ENCODE data around the gene LTBP3. TPM values are rescaled to one million over a fixed set of nuclear protein-coding genes. Genes with fewer than 3 reads are reported as not detected.

The LTBP3 gene
- 1.7 TPM for total RNA-seq (ENCODE audit: unreplicated experiment)
- long read RNA-seq: 0 reads

- Mint-ChIP-seq H3K4me1 (ENCODE audit: unreplicated experiment) (peaks cover 19% of the 10 kb centered on the region), H3K36me3 (ENCODE audit: low read depth, unreplicated experiment) (peaks cover 7% of the 10 kb centered on the region), H3K27me3 (ENCODE audit: unreplicated experiment) (peaks cover 38% of the 10 kb centered on the region), H3K4me3 (ENCODE audit: unreplicated experiment) (peak within 1 kb of the TSS; percentile 80), H3K27ac (ENCODE audit: unreplicated experiment) (no peak within 1 kb of the TSS), H3K9me3 (ENCODE audit: unreplicated experiment) (no peaks in the 10 kb centered on the region)
- DNase-seq (ENCODE audit: low spot score): no peak
- TF ChIP-seq CTCF (IDR thresholded peaks at IDR 0.05; ENCODE audit: unreplicated experiment): no peak
Observed at GRCh38 chr11:65558002-65558929, at the start of gene LTBP3. TSS of gene LTBP3 (minus strand) at chr11:65558359. CDS start at chr11:65557959, 400 bp downstream.

DNA sequence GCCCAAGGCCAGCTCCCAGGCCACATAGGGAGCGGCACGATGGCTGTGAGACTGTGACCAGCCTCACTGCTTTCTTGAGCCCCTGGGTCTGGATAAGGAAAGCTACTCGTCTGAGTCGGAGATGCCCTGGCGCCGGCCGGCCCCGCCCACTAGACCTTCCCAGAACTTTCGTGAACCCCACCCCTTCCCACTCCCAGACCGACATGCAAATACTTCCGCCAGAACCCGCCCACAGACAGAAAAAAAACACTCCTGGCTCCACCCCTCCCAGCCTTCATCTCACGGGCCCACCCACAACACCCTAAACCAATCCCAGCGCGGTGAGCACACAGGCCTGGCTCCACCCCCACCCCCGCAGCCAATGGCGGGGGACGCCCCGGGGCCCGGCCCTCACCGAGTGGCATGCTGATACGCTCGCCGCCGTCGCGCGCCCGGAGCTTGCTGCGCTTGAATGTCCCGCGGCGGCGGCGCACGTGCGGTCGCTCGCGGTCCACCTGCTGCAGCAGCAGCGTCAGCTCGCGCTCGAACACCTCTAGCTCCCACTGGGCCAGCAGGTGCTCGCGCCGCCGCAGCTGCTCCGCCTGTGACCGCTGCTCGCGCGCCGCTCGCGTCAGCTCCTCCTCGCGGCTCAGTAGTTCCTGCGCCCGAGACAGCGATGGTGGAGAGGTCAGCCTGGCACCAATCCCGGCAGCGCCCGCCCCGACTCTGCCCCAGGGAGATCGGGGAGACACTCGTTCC is 48.9 kb upstream of the LTBP3 start:
- H3K36me3 Mint-ChIP-seq (ENCODE audit: low read depth, unreplicated experiment): peaks cover 66% of the 10 kb centered on the region
- H3K4me3 Mint-ChIP-seq (ENCODE audit: unreplicated experiment): peak overlapping the region; percentile 83
- no peaks in the 10 kb centered on the region for H3K9me3 Mint-ChIP-seq (ENCODE audit: unreplicated experiment)
- TF ChIP-seq CTCF (IDR thresholded peaks at IDR 0.05; ENCODE audit: unreplicated experiment): no peak
- peaks cover 54% of the 10 kb centered on the region for H3K4me1 Mint-ChIP-seq (ENCODE audit: unreplicated experiment)
- peaks cover 19% of the 10 kb centered on the region for H3K27me3 Mint-ChIP-seq (ENCODE audit: unreplicated experiment)
- DNase-seq (ENCODE audit: low spot score): peak; percentile 91
- H3K27ac Mint-ChIP-seq (ENCODE audit: unreplicated experiment): no peak overlapping the region

GRCh38 chr11:65604258-65604657 is 46.1 kb upstream of the LTBP3 start:
- peak overlapping the region; percentile 69 for H3K4me3 Mint-ChIP-seq (ENCODE audit: unreplicated experiment)
- no peak for TF ChIP-seq CTCF (IDR thresholded peaks at IDR 0.05; ENCODE audit: unreplicated experiment)
- peaks cover 22% of the 10 kb centered on the region for H3K27me3 Mint-ChIP-seq (ENCODE audit: unreplicated experiment)
- no peaks in the 10 kb centered on the region for H3K9me3 Mint-ChIP-seq (ENCODE audit: unreplicated experiment)
- H3K4me1 Mint-ChIP-seq (ENCODE audit: unreplicated experiment): peaks cover 31% of the 10 kb centered on the region
- no peak for DNase-seq (ENCODE audit: low spot score)
- peaks cover 54% of the 10 kb centered on the region for H3K36me3 Mint-ChIP-seq (ENCODE audit: low read depth, unreplicated experiment)
- no peak overlapping the region for H3K27ac Mint-ChIP-seq (ENCODE audit: unreplicated experiment)

DNA sequence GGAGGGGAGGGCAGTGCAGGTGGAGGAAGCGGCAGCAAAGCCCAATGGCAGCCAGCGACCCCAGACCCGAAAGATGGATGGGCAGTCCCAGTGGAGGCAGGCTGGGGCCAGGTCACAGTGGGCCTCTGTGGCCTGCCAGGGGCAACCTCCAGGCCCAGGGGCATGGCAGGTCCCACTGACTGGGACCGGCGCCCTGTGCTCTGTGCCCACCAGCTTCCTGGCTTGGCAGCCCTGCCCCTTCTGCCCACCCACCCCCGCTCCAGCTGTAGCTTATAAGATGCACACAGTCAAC is 41.7 kb upstream of the LTBP3 start:
- no peak overlapping the region for H3K4me3 Mint-ChIP-seq (ENCODE audit: unreplicated experiment)
- peaks cover 7% of the 10 kb centered on the region for H3K4me1 Mint-ChIP-seq (ENCODE audit: unreplicated experiment)
- no peak for TF ChIP-seq CTCF (IDR thresholded peaks at IDR 0.05; ENCODE audit: unreplicated experiment)
- peaks cover 40% of the 10 kb centered on the region for H3K36me3 Mint-ChIP-seq (ENCODE audit: low read depth, unreplicated experiment)
- no peak overlapping the region for H3K27ac Mint-ChIP-seq (ENCODE audit: unreplicated experiment)
- DNase-seq (ENCODE audit: low spot score): no peak
- no peaks in the 10 kb centered on the region for H3K9me3 Mint-ChIP-seq (ENCODE audit: unreplicated experiment)
- H3K27me3 Mint-ChIP-seq (ENCODE audit: unreplicated experiment): peaks cover 25% of the 10 kb centered on the region
